ENCODE results near the gene NEMP2. TPM values are rescaled to one million over a fixed set of nuclear protein-coding genes. Genes with fewer than 3 reads are reported as not detected.
A peak's percentile ranks its signal among the peaks of the same experiment; 100 is the strongest.

Gene NEMP2
- total RNA-seq, 1 experiment from 2014 or later: 12.0 TPM

DNA sequence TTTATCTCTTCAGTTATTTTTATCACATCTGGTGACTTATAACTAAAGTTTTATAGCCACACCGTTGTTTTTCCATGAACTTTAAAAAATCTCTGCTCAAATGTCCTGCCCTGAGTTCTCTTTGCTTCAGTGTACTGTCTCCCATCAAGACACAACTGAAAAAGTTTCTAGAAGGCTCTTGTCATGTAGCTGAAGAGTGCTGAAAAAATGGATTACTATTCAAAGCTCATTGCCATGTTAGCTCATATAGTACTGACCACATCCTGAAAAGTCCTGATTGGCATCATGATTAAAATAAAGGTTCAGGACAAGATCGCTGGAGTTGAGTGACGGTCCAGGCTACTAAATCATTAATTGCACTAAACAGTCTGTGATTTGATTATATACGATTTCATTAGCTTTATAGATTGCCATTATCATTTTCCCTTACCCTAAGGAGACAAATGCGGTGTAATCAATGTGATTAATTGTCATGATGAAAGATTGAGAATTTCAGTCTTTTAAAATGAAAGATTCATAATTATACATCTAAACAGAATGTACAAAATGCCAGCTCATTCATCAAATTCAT is 64.2 kb downstream of the NEMP2 start:
- H3K4me3 ChIP-seq (ENCODE audit: low read depth in 2 of 2, low read length in 2 of 2): no peak overlapping the region
- ChIA-PET POLR2A (no interaction called here), CTCF (no interaction called here)
- H3K9me3 ChIP-seq (ENCODE audit: control insufficient read depth, insufficient read depth, low read depth, low read length): no peaks in the 10 kb centered on the region
- in situ Hi-C loops (cut with HindIII; ENCODE audit: low pct_unique_long_range_greater_than_20kb, low sequenced_read_pairs) (no loop called here), intact Hi-C loops (cut with micrococcal nuclease; ENCODE audit: unreplicated experiment) (no loop called here)
- no peak for TF ChIP-seq SIN3A (IDR thresholded peaks at IDR 0.05; ENCODE audit: borderline replicate concordance, insufficient read depth, low read depth, low read length)
- TF ChIP-seq, protein P1, sequence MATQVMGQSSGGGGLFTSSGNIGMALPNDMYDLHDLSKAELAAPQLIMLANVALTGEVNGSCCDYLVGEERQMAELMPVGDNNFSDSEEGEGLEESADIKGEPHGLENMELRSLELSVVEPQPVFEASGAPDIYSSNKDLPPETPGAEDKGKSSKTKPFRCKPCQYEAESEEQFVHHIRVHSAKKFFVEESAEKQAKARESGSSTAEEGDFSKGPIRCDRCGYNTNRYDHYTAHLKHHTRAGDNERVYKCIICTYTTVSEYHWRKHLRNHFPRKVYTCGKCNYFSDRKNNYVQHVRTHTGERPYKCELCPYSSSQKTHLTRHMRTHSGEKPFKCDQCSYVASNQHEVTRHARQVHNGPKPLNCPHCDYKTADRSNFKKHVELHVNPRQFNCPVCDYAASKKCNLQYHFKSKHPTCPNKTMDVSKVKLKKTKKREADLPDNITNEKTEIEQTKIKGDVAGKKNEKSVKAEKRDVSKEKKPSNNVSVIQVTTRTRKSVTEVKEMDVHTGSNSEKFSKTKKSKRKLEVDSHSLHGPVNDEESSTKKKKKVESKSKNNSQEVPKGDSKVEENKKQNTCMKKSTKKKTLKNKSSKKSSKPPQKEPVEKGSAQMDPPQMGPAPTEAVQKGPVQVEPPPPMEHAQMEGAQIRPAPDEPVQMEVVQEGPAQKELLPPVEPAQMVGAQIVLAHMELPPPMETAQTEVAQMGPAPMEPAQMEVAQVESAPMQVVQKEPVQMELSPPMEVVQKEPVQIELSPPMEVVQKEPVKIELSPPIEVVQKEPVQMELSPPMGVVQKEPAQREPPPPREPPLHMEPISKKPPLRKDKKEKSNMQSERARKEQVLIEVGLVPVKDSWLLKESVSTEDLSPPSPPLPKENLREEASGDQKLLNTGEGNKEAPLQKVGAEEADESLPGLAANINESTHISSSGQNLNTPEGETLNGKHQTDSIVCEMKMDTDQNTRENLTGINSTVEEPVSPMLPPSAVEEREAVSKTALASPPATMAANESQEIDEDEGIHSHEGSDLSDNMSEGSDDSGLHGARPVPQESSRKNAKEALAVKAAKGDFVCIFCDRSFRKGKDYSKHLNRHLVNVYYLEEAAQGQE (IDR thresholded peaks at IDR 0.05; ENCODE audit: insufficient read depth in 1 of 2, low read depth in 2 of 2, low read length in 1 of 2): no peak
- TF ChIP-seq, protein P2, sequence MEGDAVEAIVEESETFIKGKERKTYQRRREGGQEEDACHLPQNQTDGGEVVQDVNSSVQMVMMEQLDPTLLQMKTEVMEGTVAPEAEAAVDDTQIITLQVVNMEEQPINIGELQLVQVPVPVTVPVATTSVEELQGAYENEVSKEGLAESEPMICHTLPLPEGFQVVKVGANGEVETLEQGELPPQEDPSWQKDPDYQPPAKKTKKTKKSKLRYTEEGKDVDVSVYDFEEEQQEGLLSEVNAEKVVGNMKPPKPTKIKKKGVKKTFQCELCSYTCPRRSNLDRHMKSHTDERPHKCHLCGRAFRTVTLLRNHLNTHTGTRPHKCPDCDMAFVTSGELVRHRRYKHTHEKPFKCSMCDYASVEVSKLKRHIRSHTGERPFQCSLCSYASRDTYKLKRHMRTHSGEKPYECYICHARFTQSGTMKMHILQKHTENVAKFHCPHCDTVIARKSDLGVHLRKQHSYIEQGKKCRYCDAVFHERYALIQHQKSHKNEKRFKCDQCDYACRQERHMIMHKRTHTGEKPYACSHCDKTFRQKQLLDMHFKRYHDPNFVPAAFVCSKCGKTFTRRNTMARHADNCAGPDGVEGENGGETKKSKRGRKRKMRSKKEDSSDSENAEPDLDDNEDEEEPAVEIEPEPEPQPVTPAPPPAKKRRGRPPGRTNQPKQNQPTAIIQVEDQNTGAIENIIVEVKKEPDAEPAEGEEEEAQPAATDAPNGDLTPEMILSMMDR (IDR thresholded peaks at IDR 0.05): no peak
- TF ChIP-seq TCF7L2 (IDR thresholded peaks at IDR 0.05; ENCODE audit: low read depth, low read length): no peak
- no peak for TF ChIP-seq POLR2AphosphoS5 (IDR thresholded peaks at IDR 0.05; ENCODE audit: low read depth, low read length)
- H3K27me3 ChIP-seq (ENCODE audit: control insufficient read depth, insufficient read depth, low read length): no peaks in the 10 kb centered on the region
- H3K27ac ChIP-seq (ENCODE audit: low read length): 0 out of 2 replicates have a peak overlapping the region, but pooled peaks have one; percentile 34
- H3K4me1 ChIP-seq (ENCODE audit: control insufficient read depth, insufficient read depth, low read length): peaks cover 3% of the 10 kb centered on the region; the same call in 1 of the 2 replicates
- DNase-seq (ENCODE audit: low read depth, low spot score): no peak
- no peaks in the 10 kb centered on the region for H3K36me3 ChIP-seq (ENCODE audit: control insufficient read depth, insufficient read depth, low read length)
- ATAC-seq: no peak
- BruUV-seq (replicated peaks): no TSS peak

DNA sequence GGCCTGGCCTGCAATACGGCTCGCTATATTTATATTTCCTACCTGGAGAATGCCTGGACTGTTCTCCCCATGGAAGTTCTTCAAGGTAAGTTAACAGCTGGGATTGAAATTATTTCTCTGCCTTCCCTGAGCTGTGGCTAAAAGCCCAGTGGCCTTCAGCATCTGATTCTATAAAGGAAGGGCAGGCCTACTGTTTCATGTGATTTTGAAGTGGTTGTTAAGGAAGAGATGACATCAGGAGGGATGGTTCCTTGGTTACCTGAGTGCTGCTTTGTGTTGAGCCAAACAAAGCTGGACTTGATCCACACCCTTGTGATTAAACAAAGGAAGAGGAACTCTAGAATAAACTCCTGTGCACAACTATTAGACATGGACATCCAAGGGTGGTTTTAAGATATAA is 64.8 kb downstream of the NEMP2 start:
- intact Hi-C loops (cut with micrococcal nuclease; ENCODE audit: unreplicated experiment) (no loop called here), in situ Hi-C loops (cut with HindIII; ENCODE audit: low pct_unique_long_range_greater_than_20kb, low sequenced_read_pairs) (no loop called here)
- no peak overlapping the region for H3K27ac ChIP-seq (ENCODE audit: low read length)
- H3K36me3 ChIP-seq (ENCODE audit: control insufficient read depth, insufficient read depth, low read length): no peaks in the 10 kb centered on the region
- CTCF ChIA-PET: no interaction called here
- no peak for ATAC-seq
- H3K4me1 ChIP-seq (ENCODE audit: control insufficient read depth, insufficient read depth, low read length): peaks cover 3% of the 10 kb centered on the region; the same call in 1 of the 2 replicates
- H3K27me3 ChIP-seq (ENCODE audit: control insufficient read depth, insufficient read depth, low read length): no peaks in the 10 kb centered on the region
- DNase-seq (ENCODE audit: low read depth, low spot score): no peak
- TF ChIP-seq TCF7L2 (IDR thresholded peaks at IDR 0.05; ENCODE audit: low read depth, low read length) (no peak), SIN3A (IDR thresholded peaks at IDR 0.05; ENCODE audit: borderline replicate concordance, insufficient read depth, low read depth, low read length) (no peak), POLR2AphosphoS5 (IDR thresholded peaks at IDR 0.05; ENCODE audit: low read depth, low read length) (no peak)
- H3K9me3 ChIP-seq (ENCODE audit: control insufficient read depth, insufficient read depth, low read depth, low read length): no peaks in the 10 kb centered on the region
- POLR2A ChIA-PET: no interaction called here
- no peak overlapping the region for H3K4me3 ChIP-seq (ENCODE audit: low read depth in 2 of 2, low read length in 2 of 2)
- BruUV-seq (replicated peaks): no TSS peak

DNA sequence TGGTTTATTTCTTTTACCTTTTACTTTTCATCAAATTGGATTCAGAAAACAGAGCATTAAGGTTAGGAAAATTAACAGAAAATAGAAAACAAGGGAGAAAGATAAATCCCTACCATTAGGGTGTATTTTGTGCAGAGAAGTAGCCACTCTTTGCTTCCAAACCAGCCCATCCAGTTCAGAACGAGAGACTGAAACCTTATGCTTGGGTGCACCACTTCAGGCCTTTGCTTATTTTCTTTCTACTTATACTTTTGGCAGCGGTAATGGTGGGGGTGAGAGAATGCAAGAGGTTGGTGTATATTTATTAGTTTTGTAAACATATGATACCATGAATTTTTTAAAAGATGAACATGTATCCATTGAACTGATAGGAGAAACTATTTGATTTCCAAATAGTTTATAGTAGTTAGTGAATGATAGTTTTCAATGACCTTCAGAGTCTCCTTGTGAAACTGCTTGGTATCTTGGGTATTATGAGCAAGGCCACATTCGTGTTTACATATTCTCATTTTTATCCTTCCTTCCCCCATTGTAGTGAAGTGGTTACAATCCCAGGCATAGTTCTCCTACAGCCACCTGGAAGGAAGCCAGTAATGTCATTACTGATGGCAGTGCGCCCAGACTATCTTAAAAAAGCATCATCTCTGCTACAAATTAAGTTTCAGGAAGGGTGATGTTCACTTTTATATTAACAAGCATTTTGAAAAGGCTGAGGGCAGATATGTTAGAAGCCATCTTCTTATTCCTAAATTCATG is 65.5 kb downstream of the NEMP2 start:
- ChIA-PET POLR2A (no interaction called here), CTCF (no interaction called here)
- ATAC-seq: peak; percentile 48; the same call in 1 of the 2 replicates
- H3K36me3 ChIP-seq (ENCODE audit: control insufficient read depth, insufficient read depth, low read length): no peaks in the 10 kb centered on the region
- H3K9me3 ChIP-seq (ENCODE audit: control insufficient read depth, insufficient read depth, low read depth, low read length): no peaks in the 10 kb centered on the region
- peak; percentile 25 for DNase-seq (ENCODE audit: low read depth, low spot score)
- no peak overlapping the region for H3K27ac ChIP-seq (ENCODE audit: low read length)
- no peaks in the 10 kb centered on the region for H3K27me3 ChIP-seq (ENCODE audit: control insufficient read depth, insufficient read depth, low read length)
- H3K4me3 ChIP-seq (ENCODE audit: low read depth in 2 of 2, low read length in 2 of 2): no peak overlapping the region
- in situ Hi-C loops (cut with HindIII; ENCODE audit: low pct_unique_long_range_greater_than_20kb, low sequenced_read_pairs) (no loop called here), intact Hi-C loops (cut with micrococcal nuclease; ENCODE audit: unreplicated experiment) (no loop called here)
- peaks cover 3% of the 10 kb centered on the region; the same call in 1 of the 2 replicates for H3K4me1 ChIP-seq (ENCODE audit: control insufficient read depth, insufficient read depth, low read length)
- BruUV-seq (replicated peaks): no TSS peak
- TF ChIP-seq TCF7L2 (IDR thresholded peaks at IDR 0.05; ENCODE audit: low read depth, low read length) (no peak), SIN3A (IDR thresholded peaks at IDR 0.05; ENCODE audit: borderline replicate concordance, insufficient read depth, low read depth, low read length) (no peak), POLR2AphosphoS5 (IDR thresholded peaks at IDR 0.05; ENCODE audit: low read depth, low read length) (no peak)
- TF ChIP-seq, protein P2 (IDR thresholded peaks at IDR 0.05): no peak
- TF ChIP-seq, protein P1 (IDR thresholded peaks at IDR 0.05; ENCODE audit: insufficient read depth in 1 of 2, low read depth in 2 of 2, low read length in 1 of 2): no peak

Data from Panc1 (cell line).